HG03039 (cell line): Measurements from ENCODE around the gene AMBN.

Experiments
- ATAC-seq: cut with Tn5 transposase; IDR thresholded peaks from one replicate; pipeline ENCODE4 v1.9.1; 2021; ENCODE audit warnings: mild to moderate bottlenecking, moderate library complexity; ENCODE audit not compliant: unreplicated experiment

AMBN gene, protein sequence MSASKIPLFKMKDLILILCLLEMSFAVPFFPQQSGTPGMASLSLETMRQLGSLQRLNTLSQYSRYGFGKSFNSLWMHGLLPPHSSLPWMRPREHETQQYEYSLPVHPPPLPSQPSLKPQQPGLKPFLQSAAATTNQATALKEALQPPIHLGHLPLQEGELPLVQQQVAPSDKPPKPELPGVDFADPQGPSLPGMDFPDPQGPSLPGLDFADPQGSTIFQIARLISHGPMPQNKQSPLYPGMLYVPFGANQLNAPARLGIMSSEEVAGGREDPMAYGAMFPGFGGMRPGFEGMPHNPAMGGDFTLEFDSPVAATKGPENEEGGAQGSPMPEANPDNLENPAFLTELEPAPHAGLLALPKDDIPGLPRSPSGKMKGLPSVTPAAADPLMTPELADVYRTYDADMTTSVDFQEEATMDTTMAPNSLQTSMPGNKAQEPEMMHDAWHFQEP

GRCh38 chr4:70591955-70592582 is at the start of gene AMBN:
AMBN (plus strand) TSS chr4:70592256; CDS start chr4:70592359, 103 bp downstream.
- no peak for ATAC-seq

DNA sequence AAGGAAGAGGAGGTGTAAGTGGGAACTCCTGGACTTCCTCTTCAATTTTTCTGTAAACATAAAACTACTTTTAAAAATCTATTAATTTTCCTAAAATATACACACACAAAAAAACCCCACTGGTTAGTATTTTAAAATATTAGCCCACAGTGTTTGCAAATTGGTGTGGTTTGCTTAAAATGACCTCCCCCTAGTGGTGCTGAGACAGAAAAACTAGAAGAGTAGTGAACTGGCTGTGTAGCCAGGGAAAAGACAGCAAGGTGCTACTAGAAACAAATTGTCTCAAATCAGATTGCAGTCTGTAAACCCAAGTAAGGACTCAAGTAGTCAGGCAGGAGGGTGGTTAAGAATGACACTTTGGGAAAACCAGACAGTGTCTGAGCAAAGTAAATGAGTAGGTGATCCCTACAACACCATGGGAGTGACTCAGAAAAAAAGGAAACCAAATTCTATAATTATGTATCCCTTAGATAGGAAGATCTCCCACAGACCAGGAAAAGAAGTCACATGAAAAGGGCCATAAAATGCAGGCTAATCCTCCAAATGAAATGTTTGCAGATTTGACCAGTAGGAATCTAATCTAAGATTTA is 47.7 kb upstream of the AMBN start:
- ATAC-seq, result peak; percentile 61

DNA sequence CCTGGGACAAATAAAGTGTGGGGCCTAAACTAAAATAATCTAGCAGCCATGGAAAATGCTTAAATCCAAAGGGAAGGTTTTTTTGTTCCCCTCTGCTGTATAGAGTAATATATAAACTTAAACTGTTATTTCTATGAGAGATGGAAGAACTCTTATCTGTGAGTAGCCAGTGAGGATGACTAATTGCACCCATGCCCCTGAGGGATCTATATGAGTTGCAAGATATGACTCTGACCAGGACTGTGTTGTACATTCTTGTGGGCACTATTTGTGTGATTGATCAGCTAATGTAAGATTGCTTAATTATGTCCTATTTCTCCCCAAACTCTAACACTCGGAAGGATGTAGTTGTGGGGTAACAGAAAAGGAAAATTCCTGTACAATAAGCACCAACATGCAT is 35.2 kb upstream of the AMBN start:
- ATAC-seq, result no peak

DNA sequence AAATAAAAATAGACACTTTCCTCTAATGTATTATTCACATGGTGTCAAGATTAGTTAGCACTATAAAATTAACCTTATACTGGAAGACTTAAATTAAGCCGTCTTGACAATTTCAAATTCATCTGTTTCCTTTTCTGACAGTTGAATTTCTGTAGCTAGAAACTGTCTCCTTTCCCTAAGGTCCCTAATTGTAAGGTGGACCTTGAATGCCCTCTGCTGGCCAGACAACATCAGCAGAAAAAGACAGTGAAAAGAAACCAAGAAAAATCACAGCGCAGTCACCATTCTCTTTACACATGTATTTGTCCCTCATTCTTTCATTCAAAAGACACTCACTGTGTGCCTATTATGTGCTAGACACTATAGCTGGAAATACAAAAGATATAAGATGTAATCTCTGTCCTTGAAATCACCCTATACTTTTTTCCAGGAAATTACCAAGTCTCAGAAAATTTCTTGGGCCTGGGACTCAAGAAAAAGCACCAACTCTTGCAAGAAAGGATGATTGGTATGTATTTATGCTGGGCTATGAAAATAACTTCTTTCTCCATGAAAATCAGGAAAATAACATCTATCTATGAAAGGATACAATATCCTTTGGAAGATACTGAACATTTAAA is 32.7 kb upstream of the AMBN start:
- peak; percentile 51 for ATAC-seq

DNA sequence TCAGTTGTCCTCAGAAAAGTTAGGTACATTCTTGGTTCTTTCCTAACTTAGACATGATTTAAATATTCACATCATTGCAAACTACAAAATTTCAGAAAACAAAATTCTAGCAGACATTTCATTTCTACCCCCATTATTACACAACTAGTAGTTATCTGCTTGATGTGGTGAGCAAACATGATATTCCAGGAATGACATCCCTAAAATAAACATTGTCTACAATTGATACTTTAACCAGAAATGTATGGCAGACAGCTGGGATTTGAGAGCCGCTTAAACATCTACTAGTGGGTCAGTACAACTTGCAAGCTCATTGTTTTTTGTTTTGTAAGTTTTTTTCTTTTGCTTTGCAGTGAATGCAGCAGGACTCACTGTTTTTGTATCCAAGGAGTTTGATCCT is 32.1 kb upstream of the AMBN start:
- ATAC-seq, result no peak

- no peak for ATAC-seq
These were observed 28.0 kb upstream of the AMBN start for GRCh38 chr4:70564033-70564432.

DNA sequence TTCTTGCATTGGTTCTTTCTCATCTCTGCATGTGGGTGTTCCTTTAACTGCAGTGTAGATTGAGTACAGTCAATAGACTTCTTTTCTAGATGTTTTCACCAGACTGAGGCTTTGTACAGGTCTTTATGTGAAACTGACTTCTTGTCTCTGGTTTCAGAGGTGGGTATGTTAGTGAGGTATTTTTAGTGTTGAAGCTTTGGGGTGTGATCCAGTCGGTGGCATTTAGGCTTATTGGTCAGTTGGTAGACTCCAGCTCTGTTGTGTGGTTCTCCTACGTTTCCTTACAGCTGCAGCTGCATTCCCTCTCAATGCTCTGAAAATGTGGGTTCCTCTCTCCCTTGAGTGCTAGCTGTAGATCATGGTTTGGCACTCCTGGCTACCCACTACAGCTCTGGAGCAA is 21.3 kb upstream of the AMBN start:
- ATAC-seq, result no peak

- no peak for ATAC-seq
These were observed 20.3 kb upstream of the AMBN start for GRCh38 chr4:70571772-70572171.

GRCh38 chr4:70575964-70576363 is 16.1 kb upstream of the AMBN start:
- no peak for ATAC-seq

- ATAC-seq, result no peak
These were observed 14.7 kb upstream of the AMBN start for GRCh38 chr4:70577220-70577927.

DNA sequence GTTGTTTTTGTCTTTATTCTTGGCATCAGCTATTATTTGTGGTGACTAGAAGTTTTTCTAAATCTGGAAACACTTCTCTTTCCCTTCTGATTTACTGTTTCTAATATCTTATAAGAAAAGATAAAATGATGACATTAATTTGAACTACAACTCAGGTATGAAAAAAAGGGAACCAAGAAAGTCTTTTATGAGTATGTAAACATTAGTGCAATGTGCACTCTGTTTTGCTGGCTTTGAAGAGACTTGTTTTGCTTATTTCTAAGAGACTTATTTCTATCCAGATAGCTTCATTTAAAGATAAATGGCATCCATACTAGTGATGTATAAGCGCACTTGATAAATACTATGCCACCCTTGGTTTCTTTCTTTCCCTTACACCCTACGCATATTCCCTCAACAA is 10.1 kb upstream of the AMBN start:
- ATAC-seq, result no peak

DNA sequence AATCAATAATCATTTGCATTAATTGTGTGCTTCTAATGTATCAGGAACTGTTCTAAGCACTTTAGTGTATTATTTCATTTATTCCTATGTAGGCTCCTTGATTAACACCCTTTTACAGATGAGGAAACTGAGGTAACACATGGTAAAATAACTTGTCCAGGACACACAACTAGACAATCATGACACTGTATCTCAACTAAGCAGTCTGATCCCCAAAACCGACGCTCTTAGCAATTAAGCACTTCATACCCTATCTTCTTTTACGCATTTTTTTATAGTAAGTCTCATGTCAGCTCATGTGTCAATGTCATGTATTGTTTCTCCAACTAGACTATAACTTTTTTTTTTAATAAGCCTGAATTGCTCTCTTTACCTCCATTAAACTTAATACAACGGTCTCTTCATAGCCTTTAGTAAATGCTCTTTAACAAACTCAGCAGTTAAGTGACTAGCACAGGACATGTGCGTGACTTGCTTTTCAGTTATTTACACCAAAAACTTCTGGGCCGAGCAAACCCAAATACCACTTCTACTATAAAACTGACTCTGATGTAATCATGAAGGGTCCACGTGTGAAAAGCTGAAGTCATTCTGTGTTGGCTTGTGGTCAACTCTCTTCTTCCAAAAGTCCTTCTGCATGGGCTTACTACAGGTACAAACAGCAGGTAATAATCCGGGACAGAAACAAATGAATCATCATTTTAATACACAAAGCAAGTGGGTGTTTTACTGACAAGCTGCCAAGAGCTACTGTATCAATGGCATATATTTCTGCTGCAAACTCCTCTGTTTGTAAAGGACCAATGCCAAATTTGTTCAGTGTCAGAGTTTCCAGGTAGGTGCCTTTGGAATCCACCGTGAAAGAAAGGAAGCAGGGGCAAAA is 7.9 kb upstream of the AMBN start:
- ATAC-seq, result no peak

DNA sequence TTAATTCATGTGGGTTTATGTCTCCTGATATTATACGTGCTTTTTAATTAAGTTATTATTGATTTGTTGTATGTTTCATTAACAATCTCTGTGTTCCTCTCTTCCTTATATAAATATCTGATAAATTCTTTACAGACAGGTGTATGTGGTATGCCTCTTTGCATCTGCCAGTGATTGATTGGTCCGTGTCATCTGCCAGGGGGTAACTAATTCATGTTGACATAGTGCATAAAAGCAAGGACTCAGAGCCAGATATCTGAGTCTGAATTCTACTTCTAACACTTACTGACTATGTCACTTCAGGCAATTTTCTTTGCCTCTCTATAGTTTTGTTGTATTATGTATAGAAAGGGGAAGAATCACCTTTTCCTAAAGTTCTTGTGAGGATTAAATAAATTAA is 5.2 kb upstream of the AMBN start:
- ATAC-seq, result no peak

GRCh38 chr4:70589785-70590184 is 2.3 kb upstream of the AMBN start:
- peak; percentile 97 for ATAC-seq

DNA sequence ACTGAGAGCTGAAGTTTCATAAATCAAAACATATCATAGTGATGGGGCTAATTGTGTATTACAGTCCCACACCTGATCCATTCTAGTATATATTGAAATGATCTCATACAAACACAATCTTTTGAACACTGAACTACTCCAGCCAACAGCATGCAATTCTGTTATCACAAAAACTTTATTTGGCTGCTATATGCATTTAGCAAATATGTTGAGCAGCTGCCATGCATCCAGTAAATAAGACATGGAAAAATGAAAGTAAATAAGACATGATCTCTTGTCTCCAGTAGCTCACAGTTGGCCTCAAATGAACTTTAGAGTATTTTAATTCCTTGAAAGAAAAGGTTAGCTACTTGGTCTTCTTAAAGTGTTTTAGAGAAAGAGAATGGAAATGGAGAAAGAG is 2.1 kb downstream of the AMBN start:
- no peak for ATAC-seq

GRCh38 chr4:70600305-70600704 is 8.2 kb downstream of the AMBN start:
- ATAC-seq, result no peak

DNA sequence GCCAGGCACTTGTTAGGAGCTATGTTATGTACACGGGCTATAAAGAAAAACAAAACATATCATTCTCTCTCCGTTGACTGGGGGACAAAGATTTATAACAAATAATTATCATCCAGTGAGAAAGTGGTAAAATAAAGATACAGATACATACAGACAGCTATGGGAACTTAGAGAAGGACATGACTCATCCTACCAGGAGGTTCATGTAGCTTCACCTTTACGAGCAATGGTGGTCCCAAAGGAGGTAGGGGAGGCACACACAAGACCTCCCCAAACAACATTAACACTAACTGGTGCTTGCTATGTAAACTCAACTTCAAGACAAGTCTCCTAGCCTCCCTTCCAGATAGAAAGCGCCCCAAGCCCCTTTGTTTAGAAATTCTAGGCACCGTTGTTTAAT is 8.9 kb downstream of the AMBN start:
- no peak for ATAC-seq

GRCh38 chr4:70601422-70602039 is 9.5 kb downstream of the AMBN start:
- peak; percentile 98 for ATAC-seq

- no peak for ATAC-seq
These were observed 11.8 kb downstream of the AMBN start for GRCh38 chr4:70603856-70604255.

DNA sequence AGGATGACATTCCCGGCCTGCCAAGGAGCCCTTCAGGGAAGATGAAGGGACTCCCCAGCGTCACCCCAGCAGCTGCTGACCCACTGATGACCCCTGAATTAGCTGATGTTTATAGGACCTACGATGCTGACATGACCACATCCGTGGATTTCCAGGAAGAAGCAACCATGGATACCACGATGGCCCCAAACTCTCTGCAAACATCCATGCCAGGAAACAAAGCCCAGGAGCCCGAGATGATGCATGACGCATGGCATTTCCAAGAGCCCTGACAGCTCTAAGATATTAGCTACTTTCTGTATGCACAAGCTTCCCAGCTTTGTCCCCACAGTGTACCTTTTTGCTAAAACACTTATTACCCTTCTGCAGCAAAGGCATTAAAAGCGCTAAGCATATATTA is 14.4 kb downstream of the AMBN start:
- no peak for ATAC-seq
